Dedifferentiated amniotic fluid mesenchymal stem cell (primary cell): ENCODE data around the gene C22orf23.
"Not testable (repeated sequence)": the region's sequence is repeated elsewhere in the genome, so short reads cannot be mapped to it uniquely, and the experiment has no call there.

Experiments
- DNase-seq: peaks from one replicate; pipeline ENCODE4 v3.0.0-alpha.2; 2016; ENCODE audit errors: extremely low spot score

Gene C22orf23

DNA sequence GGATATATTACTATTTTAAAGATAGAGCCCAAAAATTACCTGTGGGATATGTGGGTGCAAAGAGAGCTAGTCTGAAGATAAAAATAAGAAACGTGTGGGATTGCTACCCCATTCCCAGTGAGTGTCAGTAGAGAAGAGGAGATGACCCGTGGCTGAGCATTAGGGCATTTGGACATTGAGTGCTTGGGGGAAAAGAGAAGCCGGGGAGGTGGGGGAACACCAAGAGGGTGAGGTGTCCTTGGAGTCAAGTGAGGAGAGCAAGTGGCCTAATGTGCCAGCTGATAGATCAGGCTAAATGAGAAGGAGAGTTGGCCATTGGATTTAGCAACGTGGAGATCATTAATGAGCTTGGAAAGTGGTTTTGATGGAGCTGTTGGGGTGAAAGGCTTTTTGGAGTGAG is 1.3 kb upstream of the C22orf23 start:
- DNase-seq = no peak

DNA sequence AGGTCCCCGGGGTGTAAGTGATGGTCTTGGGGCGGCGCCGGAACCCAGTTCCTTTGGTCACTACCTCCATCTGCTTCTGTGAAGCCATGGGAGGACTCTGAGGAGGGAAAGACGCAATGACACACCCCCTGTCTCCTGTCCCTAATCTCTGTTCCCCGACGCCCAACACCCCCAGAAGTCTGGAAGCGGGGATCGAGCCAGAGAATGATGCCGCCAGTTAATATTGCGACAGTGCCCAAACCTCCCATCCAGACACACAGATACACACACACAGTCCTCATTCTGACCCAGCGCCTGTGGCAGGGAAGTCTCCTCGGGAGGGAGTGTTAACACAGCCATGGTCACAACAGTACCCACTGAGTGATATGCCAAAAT is 352 bp downstream of the C22orf23 start:
- no peak for DNase-seq

DNA sequence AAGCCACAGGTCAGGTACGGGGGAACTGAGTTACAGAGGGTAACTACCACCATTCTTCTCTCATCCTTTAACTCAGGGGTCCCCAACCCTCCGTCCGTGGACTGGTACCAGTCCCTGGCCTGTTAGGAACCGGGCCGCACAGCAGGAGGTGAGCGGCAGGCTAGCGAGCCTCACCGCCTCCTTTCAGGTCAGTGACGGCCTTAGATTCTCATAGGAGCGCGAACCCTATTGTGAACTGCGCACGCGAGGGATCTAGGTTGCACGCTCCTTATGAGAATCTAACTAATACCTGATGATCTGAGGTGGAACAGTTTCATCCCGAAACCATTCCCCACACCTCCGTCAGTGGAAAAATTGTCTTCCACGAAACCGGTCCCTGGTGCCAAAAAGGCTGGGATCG is 772 bp downstream of the C22orf23 start:
- DNase-seq = not testable (repeated sequence)

DNA sequence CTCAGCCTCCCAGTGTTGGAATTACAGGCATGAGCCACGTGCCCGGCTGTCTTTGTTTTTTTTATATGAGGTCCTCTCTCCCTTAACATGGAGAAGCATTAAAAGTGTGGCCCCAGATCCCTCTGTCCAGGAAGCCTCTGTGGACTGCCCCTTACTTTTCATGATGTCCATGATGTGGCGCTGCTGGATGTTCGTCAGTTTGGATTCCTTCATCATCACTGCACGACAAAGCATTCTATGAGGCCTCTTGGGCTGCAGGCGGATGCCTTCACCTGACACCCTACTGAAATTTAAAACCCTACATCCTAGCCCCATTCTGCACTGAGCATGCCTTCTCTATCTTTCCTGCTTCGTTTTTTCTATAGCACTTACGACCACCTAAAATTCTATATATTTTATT is 2.1 kb downstream of the C22orf23 start:
- no peak for DNase-seq

DNA sequence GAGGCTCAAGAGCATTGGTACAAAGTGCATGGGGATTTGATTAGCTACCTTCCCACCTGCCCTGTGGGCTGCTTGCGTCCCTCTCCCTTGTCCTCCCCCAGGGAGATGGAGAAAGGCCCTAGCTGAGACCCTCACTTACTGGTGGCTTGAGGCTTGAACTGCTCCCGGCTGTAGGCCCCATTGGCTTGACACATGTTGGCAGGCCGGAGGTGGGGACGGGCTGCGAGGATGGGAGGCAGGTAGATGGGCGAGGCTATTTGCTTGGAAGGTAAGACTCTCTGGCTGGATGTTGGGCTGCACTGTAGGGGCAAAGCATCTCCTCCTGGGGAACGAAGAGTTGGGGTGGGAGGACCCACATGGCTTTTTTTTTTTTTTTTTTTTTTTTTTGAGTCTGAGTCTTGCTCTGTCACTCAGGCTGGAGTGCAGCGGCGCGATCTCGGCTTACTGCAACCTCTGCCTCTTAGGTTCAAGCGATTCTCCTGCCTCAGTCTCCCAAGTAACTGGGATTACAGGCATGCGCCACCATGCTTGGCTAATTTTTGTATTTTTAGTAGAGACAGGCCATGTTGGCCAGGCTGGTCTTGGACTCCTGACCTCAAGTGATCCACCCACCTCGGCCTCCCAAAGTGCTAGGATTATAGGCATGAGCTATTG is 6.1 kb downstream of the C22orf23 start:
- DNase-seq = not testable (repeated sequence)

DNA sequence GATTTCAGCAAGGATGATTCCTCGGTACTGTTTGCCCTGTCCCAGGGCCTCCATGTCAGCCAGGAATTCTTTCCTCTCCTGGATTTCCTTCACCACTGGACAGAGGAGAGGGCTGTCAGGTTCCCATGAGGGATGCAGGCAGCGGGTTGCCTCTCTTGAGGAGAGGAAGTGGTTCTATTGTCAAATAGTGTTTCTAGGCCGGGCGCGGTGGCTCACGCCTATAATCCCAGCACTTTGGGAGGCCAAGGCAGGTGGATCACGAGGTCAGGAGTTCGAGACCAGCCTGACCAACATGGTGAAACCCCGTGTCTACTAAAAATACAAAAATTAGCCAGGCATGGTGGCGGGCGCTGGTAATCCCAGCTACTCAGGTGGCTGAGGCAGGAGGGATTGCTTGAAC is 9.0 kb downstream of the C22orf23 start:
- DNase-seq = not testable (repeated sequence)

DNA sequence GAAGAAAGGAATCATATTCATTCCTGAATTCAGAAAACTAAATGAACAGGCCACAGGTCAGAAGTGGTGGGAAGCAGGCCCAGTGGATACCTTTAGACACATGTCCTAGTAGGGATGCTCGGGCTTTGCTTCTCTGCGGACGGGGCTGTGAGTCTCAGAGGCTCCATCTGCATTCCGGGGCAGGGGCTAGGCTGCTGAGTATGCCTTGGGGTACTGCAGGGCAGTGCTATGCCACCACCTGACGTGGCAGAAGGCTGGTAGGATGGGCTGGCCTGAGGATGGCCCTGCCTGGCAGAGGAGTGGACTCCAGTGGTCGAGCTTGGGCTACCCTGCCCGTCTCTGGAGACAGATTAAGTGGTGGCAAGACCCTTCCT is 9.6 kb downstream of the C22orf23 start:
- DNase-seq = no peak

DNA sequence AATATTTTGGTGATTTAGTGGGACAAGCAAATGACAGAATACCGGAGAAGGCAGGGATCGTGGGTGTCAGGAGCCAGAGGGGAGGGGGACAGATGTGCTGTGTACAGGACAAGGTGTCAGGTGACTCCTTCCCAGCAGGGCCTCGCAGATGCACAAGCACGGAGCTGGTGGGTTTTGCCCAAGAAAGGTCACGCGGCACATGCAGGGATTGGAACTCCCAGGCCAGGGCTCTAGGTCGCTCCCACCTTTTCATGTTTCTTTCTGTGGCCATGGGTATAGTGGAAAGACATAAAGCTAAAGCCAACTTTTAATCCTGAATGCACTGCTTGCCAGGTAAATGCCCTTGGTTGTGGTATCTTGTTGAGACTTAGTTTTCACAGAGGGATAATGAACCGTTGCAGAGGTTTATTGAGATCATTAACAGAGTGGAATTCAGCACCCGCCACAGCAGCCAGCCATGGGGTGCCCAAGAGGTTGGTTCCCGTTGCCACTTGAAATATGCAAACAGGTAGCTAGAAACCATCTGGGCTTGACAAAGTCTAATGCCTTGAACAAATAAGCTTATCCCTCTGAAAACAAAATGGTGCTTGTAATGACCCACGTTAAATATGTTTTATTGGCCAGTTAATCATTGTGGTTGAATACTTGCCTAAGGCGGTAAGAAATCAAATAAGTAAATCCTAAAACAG is 10.1 kb downstream of the C22orf23 start:
- no peak for DNase-seq

DNA sequence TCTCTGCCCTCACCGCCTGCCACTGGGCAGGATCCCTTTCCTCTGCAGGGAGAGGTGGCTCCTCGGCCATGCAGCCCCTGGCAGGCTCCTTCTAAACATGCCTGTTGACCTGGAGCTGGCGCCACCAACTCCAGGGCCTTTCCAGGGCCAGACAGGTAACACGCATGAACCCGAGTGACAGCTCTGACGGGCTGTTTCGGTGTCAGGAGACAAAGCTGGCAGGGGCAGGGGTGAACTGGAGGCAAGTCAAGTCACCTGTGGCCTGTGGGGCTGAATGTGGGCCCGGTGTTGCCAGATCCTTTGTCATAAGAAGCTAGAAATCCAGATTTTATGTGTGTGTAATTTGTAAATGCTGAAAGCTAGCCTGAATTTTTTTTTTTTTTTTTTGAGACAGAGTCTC is 11.3 kb downstream of the C22orf23 start:
- no peak for DNase-seq

DNA sequence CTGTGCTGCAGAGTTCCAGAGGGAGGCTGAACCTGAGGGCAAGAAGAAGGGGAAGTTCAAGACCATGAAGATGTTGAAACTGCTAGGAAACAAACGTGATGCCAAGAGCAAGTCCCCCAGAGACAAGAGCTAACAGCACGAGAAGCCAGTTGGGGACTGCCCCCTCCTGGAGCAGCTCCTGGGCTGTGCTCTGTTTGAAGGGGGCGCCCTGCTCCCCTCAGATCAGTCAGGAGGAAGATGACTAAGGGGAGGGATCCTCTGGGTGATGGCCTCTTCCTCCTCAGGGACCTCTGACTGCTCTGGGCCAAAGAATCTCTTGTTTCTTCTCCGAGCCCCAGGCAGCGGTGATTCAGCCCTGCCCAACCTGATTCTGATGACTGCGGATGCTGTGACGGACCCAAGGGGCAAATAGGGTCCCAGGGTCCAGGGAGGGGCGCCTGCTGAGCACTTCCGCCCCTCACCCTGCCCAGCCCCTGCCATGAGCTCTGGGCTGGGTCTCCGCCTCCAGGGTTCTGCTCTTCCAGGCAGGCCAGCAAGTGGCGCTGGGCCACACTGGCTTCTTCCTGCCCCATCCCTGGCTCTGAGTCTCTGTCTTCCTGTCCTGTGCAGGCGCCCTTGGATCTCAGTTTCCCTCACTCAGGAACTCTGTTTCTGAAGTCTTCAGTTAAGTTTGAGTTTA is 12.6 kb downstream of the C22orf23 start:
- DNase-seq = no peak

DNA sequence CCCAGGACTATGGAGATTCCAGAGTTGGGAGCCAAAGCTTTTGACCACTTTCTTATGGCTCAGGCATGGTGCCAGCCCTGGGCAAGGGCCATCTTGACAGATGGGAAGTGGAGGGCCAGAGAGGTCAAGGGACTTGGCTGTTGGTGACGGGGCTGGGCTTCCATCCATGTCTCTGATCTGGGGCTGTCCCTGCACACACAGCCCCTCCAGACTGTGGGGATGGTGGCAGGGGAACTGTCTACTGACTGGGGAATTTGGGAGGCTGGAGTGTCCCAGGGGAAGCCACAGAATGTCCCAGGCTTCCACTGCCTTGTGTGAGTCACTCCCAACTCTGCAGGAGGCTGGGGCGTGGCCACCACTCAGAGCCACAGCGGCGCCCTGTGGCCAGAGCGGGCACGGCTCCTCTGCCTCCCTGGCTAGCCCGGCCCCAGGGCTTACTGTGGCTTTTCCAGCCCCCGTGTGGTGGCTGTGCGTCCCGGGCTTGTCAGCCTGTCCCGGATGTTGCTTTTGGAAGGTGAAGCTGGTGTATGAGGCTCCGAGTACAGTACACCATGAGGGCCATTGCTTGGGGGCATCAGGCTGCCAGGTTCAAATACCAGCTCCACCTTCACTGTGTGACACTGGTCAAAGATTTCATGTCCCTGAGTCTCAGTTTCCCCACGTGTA is 19.6 kb downstream of the C22orf23 start:
- DNase-seq = peak; percentile 78

DNA sequence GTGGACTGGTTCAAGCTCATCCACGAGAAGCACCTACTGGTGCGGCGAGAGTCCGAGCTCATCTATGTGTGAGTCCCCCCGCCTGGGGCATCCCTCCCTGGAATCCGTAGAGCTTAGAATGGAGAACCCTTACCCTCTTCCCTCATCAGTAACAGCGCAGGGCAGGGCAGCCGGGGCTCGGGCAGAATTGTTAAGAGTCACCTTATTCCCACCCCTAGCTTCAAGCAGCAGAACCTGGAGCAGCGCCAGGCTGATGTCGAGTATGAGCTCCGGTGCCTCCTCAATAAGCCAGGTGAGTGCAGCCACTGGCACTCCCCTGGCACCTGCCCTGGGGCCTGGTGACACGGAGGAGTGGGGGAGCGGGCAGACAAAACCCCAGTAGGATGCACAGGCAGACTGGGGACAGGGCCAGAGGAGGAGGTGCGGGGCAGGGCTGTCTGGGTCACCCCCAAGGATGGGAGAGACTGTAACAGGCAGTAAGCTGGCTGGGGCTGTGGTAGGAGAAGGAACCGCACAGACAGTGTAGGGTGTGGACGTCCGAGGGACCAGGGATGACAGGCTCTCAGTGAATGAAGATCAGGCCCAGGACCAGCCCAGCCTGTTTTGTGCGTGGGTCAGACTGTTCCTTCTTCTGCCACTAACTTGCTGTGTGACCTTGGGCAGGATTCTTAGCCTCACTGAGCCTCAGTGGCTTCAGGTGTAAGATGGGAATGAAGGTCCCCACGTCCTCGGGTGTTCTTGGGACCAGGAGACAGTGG is 20.4 kb downstream of the C22orf23 start:
- no peak for DNase-seq

DNA sequence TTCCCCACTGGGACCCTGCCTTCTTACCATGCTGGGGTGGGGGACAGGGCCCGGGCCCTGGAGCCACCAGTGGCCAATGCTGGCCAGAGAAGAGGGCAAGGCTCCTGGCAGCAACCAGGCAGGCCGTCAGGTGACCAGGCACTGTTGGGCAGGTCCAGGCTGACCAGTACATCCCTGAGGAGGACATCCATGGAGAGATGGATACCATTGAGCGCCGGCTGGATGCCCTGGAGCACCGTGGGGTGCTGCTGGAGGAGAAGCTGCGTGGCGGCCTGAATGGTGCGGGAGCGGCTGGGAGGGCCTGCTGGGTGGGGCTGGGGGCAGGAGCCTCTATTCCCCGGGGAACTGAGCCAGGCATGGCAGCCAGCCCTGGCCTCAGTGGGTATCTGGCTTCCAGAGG is 21.0 kb downstream of the C22orf23 start:
- no peak for DNase-seq

DNA sequence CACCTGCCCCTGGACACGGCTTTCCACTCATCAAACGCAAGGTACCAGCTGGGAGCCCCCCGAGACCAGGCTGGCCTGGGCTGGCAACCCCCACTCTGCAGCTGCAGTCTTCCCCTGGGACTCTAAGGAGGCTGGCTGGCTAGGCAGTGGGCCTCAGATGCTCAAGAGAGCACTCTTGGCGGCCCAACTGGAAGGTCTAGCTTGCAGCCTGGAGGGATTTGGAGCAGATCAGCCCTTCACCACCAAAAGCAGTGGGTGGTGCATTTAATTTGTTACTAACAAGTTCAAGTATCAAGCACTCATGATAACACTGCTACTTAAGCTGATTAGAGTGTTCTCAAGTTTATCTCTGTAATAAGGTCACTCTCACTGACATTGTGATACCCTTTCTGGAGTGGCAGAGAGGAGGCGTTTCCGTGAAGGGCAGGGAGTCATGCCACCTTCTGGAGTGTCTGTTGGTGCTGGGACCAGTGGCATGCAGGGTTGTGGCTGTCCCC is 21.5 kb downstream of the C22orf23 start:
- no peak for DNase-seq

DNA sequence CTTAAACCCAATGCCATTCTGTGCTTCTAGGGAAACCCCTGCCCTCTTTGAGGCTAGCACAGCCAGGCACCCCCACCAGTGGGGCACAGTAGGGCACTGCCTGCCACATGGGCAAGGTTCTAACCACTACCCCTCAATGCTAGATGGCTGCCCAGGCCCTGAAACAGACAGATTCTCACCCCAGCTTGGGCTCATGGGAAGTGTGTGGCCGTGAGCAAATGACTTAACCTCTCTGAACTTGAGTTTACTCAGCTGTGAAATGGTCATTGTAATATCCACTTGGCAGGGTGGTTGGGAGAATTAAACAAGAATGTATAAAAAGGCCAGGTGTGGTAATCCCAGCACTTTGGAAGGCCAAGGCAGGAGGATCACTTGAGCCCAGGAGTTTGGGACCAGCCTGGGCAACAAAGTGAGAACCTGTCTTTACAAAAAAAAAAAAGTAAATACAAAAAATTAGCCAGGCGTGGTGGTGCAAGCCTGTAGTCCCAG is 22.4 kb downstream of the C22orf23 start:
- no peak for DNase-seq

DNA sequence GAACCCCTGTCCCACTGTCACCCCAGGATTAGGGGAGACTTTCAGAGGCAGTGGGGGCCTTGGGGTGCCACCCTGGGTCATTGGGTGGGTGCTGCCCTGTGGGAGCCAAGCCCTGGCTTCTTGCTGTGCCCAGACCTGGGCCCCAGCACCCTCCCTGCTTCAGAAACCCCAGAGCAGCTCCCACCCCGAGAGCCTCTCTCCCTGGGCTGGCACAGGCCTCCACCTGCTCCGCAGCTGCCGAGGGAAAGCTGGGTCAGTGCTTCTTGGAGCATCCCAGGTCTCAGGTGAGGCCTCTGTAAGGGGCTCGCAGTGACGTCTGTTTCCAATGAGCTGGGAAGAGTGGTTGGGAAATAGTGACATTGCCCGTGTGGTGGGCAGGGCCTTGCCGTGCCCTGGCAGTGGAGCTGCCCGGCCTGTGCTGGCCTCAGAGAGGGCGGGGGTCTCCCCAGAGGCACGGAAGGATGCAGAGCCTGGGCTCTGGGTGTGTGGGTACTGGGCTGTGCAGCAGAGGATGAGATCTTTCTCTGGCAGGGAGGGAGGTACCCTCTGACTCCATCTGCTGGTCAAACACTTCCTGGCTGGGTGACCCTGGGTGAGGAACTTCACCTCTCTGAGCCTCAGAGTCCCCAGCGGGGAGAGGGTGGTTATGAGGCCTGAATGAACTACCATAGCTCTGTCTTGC is 23.0 kb downstream of the C22orf23 start:
- no peak for DNase-seq

DNA sequence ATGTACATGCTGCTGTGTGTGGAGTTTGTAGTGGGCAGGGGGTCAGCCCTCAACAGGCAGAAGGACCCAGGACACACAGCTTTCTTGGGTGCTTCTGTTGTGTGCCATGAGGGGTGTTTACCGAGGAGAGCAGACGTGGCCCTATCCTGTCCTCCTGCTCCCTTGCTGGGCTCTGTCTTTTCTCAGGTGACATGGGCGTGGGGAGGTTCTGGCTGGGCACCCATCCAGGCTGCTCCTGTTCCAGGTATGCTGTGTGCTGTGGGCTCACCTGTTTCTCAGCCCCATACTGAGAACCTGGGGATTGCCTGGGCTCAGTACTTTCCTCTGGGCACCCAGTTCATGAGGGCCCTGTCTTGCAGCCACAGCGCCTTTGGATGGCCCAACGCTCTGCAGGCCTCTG is 24.0 kb downstream of the C22orf23 start:
- no peak for DNase-seq

DNA sequence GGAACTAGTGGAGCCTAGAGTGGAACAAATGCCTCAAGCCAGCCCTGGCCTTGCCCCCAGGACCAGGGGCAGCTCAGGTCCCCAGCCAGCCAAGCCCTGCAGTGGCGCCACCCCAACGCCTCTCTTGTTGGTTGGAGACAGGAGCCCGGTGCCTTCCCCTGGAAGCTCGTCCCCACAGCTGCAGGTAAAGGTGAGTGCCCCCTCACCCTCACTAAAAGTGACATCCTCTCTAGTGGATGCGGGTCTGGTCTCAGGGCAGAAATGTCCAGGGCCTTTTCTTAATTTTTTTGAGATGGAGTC is 25.8 kb downstream of the C22orf23 start:
- no peak for DNase-seq

DNA sequence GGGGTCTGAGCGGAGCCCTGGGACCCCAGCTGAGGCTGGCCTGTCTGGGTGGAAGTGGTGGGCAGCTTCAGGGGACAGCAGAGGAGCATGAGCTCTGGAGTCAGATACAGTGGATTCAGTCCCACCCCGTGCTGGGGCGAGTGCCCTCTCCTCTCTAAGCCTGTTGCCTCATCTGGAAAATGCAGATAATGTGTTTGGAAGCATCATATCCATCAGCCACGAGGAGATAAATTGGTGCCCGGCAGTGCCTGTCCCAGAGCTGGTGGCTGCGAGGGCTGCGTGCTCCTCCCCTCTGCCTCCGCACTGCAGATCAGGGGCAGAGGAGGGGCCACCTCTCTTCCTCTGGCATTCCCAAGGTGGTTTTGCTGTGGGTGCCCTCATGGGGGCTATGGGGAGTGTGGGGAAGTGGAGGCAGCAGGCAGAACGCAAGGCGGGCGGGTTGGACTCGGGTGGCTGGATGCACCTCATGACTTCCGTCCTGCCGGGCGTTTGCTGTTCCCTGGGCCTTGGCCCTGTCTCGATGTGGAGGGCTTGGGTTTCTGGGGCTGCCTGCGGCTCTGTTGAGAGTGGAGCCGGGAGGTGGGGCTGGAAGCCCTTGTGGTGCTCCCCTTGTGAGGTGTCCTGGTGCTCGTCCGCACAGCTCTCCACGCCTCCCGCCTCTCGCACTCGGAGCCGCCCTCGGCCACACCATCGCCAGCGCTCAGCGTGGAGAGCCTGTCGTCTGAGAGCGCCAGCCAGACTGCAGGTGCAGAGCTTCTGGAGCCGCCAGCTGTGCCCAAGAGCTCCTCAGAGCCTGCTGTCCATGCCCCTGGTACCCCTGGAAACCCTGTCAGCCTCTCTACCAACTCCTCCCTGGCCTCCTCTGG is 26.4 kb downstream of the C22orf23 start:
- DNase-seq = no peak

DNA sequence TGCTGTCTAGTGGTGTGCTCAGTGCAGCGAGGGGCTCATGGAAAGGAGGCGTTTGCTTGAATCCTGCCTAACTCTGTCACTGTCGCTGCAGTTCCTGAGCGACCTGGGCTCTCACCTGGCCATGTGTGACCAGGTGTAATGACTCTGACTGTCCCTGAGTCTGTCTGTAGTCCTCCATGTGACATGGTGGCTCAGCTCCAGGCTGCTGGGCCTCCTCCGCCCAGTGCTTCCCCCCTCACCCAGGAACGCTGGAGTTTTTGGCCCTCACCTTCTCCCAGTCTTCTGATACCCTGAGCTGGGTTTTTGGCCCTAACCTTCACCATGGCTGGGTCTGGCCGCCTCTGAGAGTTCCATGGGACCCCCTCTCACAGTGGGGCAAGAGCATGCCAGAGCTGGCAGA is 27.0 kb downstream of the C22orf23 start:
- no peak for DNase-seq
